ENCODE measurements around the gene ADAMTS16. TPM values are rescaled to one million over a fixed set of nuclear protein-coding genes. Genes with fewer than 3 reads are reported as not detected.

ADAMTS16 gene
- total RNA-seq, 4 donors from 2014 or later: 1.5 to 2.8 (median 2.0) TPM

GRCh38 chr5:5124231-5124630 lies 15.9 kb upstream of the ADAMTS16 start:
- Histone ChIP-seq H3K9me3 (peaks cover 0 to 3% (median 0%) of the 10 kb centered on the region in 4 donors), H3K27me3 (no peaks in the 10 kb centered on the region), H3K36me3 (no peaks in the 10 kb centered on the region), H3K4me3 (no peak overlapping the region), H3K27ac (no peak overlapping the region), H3K4me1 (no peaks in the 10 kb centered on the region)
- TF ChIP-seq CTCF (IDR thresholded peaks at IDR 0.05): no peak
- no peak for TF ChIP-seq EP300 (IDR thresholded peaks at IDR 0.05)
- 50 to 56% methylated on average over 3 of the region's 3 CpGs for whole genome bisulfite sequencing, 2 donors
- no peak for DNase-seq (ENCODE audit: low spot score in 2 of 2)

- Histone ChIP-seq H3K36me3 (no peaks in the 10 kb centered on the region), H3K9me3 (no peaks in the 10 kb centered on the region), H3K27ac (no peak overlapping the region), H3K27me3 (no peaks in the 10 kb centered on the region), H3K4me3 (no peak overlapping the region), H3K4me1 (no peaks in the 10 kb centered on the region)
- TF ChIP-seq POLR2A (IDR thresholded peaks at IDR 0.05) (no peak), CTCF (IDR thresholded peaks at IDR 0.05) (no peak), EP300 (IDR thresholded peaks at IDR 0.05) (no peak)
- 43 to 51% methylated on average over 7 of the region's 7 CpGs for WGBS, 2 donors
- DNase-seq (ENCODE audit: low spot score in 2 of 2): no peak
Measured at GRCh38 chr5:5126444-5126843, 13.7 kb upstream of the ADAMTS16 start.

GRCh38 chr5:5128766-5129165 lies 11.4 kb upstream of the ADAMTS16 start:
- Histone ChIP-seq H3K27me3 (no peaks in the 10 kb centered on the region), H3K4me1 (no peaks in the 10 kb centered on the region), H3K9me3 (no peaks in the 10 kb centered on the region), H3K36me3 (no peaks in the 10 kb centered on the region), H3K27ac (no peak overlapping the region), H3K4me3 (no peak overlapping the region)
- no peak for TF ChIP-seq EP300 (IDR thresholded peaks at IDR 0.05)
- TF ChIP-seq CTCF (IDR thresholded peaks at IDR 0.05): no peak
- TF ChIP-seq POLR2A (IDR thresholded peaks at IDR 0.05): no peak
- DNase-seq (ENCODE audit: low spot score in 2 of 2): no peak
- 78 to 85% methylated on average over 8 of the region's 8 CpGs for WGBS, 2 donors

GRCh38 chr5:5132234-5132633 lies 7.9 kb upstream of the ADAMTS16 start:
- Histone ChIP-seq H3K4me1 (no peaks in the 10 kb centered on the region), H3K36me3 (no peaks in the 10 kb centered on the region), H3K27me3 (no peaks in the 10 kb centered on the region), H3K9me3 (peaks cover 0 to 5% (median 0%) of the 10 kb centered on the region in 4 donors), H3K27ac (no peak overlapping the region), H3K4me3 (no peak overlapping the region)
- no peak for DNase-seq (ENCODE audit: low spot score in 2 of 2)
- 84 to 88% methylated on average over 10 of the region's 10 CpGs for WGBS, 2 donors
- no peak for TF ChIP-seq POLR2A (IDR thresholded peaks at IDR 0.05)
- TF ChIP-seq CTCF (IDR thresholded peaks at IDR 0.05): no peak
- TF ChIP-seq EP300 (IDR thresholded peaks at IDR 0.05): no peak

GRCh38 chr5:5132693-5133295 lies 7.3 kb upstream of the ADAMTS16 start:
- TF ChIP-seq CTCF (IDR thresholded peaks at IDR 0.05): no peak
- no peak for TF ChIP-seq POLR2A (IDR thresholded peaks at IDR 0.05)
- TF ChIP-seq EP300 (IDR thresholded peaks at IDR 0.05): no peak
- 83 to 90% methylated on average over 13 to 15 of the region's 15 CpGs for WGBS, 2 donors
- DNase-seq (ENCODE audit: low spot score in 2 of 2): no peak

More at GRCh38 chr5:5132693-5133295, 7.3 kb upstream of the ADAMTS16 start:
- H3K4me3 ChIP-seq: no peak overlapping the region
- H3K36me3 ChIP-seq: no peaks in the 10 kb centered on the region
- no peak overlapping the region for H3K27ac ChIP-seq
- no peaks in the 10 kb centered on the region for H3K27me3 ChIP-seq
- H3K9me3 ChIP-seq: peaks cover 0 to 5% (median 0%) of the 10 kb centered on the region in 4 donors
- H3K4me1 ChIP-seq: no peaks in the 10 kb centered on the region
